ENCODE results near the gene PPP3R2. TPM values are rescaled to one million over a fixed set of nuclear protein-coding genes. Genes with fewer than 3 reads are reported as not detected.

The PPP3R2 gene
- total RNA-seq, 4 donors from 2014 or later = not detected

GRCh38 chr9:101618698-101619097, 23.9 kb upstream of the PPP3R2 start:
- ATAC-seq (ENCODE audit: low FRiP score) (no peak), DNase-seq (ENCODE audit: low spot score) (no peak)
- TF ChIP-seq, protein P1, sequence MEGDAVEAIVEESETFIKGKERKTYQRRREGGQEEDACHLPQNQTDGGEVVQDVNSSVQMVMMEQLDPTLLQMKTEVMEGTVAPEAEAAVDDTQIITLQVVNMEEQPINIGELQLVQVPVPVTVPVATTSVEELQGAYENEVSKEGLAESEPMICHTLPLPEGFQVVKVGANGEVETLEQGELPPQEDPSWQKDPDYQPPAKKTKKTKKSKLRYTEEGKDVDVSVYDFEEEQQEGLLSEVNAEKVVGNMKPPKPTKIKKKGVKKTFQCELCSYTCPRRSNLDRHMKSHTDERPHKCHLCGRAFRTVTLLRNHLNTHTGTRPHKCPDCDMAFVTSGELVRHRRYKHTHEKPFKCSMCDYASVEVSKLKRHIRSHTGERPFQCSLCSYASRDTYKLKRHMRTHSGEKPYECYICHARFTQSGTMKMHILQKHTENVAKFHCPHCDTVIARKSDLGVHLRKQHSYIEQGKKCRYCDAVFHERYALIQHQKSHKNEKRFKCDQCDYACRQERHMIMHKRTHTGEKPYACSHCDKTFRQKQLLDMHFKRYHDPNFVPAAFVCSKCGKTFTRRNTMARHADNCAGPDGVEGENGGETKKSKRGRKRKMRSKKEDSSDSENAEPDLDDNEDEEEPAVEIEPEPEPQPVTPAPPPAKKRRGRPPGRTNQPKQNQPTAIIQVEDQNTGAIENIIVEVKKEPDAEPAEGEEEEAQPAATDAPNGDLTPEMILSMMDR (IDR thresholded peaks at IDR 0.05) = no peak

DNA sequence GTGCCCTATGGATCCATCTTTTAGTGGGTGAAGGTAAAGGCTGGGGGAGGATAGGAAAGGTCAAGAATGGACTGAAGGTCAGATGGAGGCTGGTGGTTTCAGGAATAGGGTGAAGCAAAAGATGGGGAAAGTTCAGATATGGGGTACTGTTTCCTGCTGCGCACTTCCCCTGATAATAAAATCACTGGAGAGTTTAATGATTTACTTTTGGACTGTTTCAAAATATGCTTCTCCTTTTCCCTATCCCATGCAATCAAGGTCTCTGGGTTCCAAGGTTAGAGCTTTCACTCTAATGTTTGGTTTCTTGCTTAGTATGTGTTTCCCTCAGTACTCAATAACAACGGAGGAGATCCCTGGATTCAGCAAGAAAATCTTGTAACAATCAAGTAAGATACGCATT, 10.8 kb upstream of the PPP3R2 start:
- TF ChIP-seq, protein P1 (IDR thresholded peaks at IDR 0.05) = no peak
- ATAC-seq (ENCODE audit: low FRiP score) (no peak), DNase-seq (ENCODE audit: low spot score) (no peak)

- ATAC-seq (ENCODE audit: low FRiP score) (no peak), DNase-seq (ENCODE audit: low spot score) (no peak)
- TF ChIP-seq, protein P1 (IDR thresholded peaks at IDR 0.05) = no peak
These were observed 9.5 kb upstream of the PPP3R2 start for GRCh38 chr9:101604296-101604695.

DNA sequence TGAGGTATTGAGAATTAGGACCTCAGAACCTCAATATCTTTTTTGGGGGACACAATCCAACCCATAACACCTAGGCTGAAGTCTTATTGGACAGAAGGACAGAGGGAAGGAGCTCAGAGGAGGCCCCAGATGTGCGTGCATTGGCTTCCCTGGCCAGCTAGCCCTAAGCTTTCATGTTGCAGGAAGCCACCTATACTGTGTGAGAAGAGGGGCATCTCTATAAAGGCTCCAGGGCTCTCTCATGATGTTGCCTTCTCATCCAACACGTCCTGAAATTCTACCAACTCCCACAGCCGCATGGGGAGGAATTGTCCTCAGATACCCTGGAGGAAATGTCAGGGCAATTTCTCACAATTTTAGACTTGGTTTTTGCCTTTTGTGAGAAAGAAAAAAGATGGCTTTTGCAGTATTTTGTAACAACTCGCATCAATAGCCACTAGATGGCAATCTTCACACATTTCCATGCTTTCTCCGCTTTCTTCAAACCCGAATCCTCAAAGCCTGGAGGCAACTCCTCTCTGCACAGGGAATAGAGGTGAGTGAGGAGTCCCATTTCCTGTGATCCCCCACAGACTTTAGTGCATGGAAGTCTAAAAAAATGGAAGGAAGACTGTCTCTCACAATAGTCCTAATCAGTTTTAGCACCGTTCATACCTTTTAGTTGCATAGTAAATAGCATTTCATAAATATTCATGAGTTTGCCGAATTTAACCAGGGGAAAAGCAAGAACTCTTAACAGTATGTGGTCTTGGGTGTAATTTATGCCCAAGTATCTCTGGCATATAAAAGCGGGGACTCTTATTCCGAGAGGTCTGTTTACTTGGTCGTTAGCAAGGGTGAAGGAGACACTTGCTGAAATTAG, 7.4 kb upstream of the PPP3R2 start:
- no peak for DNase-seq (ENCODE audit: low spot score)
- TF ChIP-seq, protein P1 (IDR thresholded peaks at IDR 0.05) = peak in 1 of 3 donors; percentile 24
- no peak for ATAC-seq (ENCODE audit: low FRiP score)

GRCh38 chr9:101593345-101593744, 1.4 kb downstream of the PPP3R2 start:
- no peak for ATAC-seq (ENCODE audit: low FRiP score)
- TF ChIP-seq, protein P1 (IDR thresholded peaks at IDR 0.05) = no peak
- no peak for DNase-seq (ENCODE audit: low spot score)

DNA sequence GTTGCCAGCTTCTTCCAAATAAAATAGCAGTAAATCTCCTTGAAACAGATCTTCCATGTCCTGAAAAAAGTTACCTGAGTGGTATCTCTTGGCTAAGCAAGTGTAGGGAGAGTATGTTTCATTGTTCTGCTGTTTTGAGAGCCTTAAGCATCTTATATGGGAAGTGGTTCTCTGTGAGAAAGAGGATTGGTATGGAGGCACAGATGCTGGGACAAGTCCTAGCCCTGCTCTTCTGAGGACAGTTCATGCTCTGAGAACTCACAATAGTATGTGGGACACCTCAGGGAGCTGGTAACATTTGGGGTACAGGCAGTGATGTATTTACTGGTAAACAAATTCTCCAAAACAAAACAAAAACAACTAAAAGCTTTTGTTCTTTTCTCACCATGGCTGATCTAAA, 2.0 kb downstream of the PPP3R2 start:
- ATAC-seq (ENCODE audit: low FRiP score) (no peak), DNase-seq (ENCODE audit: low spot score) (no peak)

More for the DNA sequence above, 2.0 kb downstream of the PPP3R2 start:
- TF ChIP-seq, protein P1 (IDR thresholded peaks at IDR 0.05) = no peak
